Activated T-cell treated with anti-CD3 and anti-CD28 coated beads for 48 hours (primary cell): Measurements from ENCODE around the gene CCDC169.
"Not testable (repeated sequence)": the region's sequence is repeated elsewhere in the genome, so short reads cannot be mapped to it uniquely, and the experiment has no call there.

Source experiments
- DNase-seq: peaks from one replicate; pipeline ENCODE4 v3.0.0-alpha.2; 2020; ENCODE audit warnings: low read depth

CCDC169 gene

GRCh38 chr13:36297366-36298338 lies at the start of gene CCDC169:
Gene CCDC169 (minus strand): TSS chr13:36297814. CDS start chr13:36297719, 95 bp downstream.
- DNase-seq: peak; percentile 52

GRCh38 chr13:36346222-36347083 lies 48.8 kb upstream of the CCDC169 start, which contains the start of gene SPART:
Gene SPART (minus strand): TSS chr13:36346394. CDS start chr13:36335830, 10,564 bp downstream.
- DNase-seq: peak; percentile 78

DNA sequence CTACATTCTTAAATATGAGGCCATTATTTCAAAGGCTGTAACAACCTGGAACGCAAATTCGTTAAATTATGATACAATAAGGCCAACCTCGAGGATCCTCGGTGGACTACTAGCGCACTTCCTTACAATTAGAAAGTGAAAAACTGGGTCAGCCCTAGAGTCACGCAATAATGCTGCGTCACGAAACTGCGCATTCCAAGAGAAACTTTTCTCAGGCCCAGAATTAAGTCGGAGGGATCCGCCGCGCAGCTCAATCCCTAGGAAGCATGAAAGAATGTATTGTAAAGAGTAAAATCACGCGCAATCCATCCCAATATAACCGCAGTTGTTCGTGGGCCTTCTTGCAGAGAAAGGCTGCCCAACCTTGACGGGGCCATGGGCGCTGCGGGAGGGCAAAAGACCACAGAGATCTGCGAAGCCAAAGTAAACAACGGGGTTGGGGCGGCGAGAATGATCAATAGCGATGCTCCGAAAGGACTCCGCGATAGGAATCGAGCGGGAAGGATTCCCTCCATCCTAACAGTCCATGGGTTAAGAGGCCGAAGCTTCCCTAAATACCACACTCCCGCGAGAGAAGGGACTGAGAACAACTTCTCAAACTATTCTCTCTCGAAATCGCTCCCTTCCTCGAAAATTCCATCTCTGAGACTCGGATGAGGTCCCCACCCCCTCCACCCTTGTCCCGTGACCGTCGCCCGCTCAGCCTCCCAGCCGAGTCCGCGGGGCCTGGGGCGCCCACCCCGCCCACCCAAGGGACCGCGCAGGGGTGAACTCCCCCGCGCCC lies 48.0 kb upstream of the CCDC169 start:
- DNase-seq: peak; percentile 15

DNA sequence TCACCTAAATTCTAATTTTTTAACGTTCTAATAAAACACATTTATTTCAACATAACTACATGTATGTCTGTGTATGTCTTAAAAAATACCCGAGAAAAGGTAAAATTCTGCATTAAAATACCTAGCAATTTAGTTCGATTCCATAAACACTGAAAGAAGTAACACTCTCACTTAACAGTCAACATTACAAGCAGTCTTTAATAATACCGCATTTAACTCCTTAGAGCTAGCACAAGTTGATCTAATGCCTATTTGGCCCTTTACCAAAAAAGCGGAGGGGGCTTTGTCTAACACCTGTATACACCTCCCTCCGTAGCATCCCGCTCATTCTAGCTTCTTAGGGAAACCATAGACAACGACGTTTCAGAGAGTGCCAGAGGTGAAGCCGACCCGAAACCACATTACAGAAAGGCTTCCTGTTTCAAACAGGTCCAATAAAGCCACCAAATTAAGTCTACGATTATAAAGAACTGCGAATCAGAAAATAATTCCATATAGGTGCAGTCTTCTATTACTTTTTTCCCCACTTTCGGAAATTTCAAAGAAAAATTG lies 47.3 kb upstream of the CCDC169 start:
- no peak for DNase-seq

GRCh38 chr13:36344173-36344572 lies 46.6 kb upstream of the CCDC169 start:
- no peak for DNase-seq

DNA sequence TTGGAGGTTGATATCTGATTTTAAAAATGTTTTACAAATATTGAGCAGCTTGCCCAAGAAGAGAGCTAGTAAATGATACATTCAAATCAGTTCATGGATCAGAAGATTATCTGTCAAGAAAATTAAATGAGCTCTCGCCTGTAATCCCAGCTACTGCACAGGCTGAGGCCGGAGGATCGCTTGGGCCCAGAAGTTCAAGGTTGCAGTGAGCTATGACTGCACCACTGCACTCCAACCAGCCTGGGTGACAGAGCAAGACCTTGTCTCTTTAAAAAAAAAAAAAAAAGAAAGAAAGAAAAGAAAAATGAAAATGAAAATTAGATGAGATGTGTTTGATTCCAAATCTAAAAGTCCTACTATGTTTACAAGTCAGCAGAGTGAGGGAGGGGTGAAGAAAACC lies 46.2 kb upstream of the CCDC169 start:
- no peak for DNase-seq

DNA sequence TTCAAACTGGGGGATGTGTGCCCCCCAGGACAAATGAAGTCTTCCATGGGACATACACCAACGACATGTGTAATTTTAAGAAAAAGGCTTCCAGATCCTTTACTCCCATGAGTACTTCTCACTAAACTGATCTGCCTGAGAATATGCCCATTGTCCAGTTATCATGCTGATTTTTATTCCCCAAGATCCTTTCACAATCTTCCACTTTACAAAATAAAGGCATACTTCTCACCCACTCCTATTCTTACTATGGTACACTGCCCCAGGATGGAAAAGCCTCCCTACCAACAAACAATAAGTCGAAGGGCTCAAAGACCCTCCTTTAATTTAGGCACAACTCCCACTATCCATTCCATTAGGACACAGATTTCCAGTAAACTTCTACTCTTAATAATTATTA lies 45.1 kb upstream of the CCDC169 start:
- no peak for DNase-seq

DNA sequence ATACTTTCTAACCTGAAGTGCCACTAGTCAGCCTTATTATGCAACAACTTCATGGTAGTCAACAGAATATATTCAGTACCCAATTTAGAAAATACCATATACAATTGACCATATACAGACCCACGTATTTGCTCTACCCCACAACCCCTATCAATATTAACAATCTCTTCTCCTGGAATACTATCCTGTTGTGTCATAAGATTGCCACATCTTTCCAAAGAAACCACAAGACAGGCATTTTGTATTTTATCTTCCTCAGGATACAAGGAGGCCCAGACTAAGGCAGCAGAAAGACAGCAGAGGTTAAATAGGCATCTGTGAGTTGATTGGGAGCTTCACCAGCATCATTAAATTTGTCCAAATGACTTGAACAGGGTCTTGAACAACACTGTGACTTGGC lies 44.1 kb upstream of the CCDC169 start:
- no peak for DNase-seq

DNA sequence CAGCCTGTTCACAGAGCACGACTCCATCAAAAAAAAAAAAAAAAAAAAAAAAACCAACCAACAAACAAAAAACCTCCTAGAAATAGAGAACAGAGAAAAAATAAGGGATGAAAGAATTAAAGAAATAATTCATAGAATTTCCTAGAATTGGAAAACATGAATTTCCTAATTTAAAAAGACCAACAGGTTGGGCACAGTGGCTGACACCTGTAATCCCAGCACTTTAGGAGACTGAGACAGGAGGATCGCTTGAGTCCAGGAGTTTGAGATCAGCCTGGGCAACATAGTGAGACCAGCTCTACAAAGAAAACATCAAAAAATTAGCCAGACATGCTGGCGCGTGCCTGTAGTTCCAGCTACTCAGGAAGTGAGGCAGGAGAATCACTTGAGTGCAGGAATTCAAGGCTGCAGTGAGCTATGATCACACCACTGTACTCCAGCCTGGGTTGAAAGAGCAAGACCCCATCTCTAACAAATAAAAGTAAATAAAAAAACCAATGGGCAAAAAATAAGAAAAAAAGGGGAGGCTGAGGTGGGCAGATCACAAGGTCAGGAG lies 42.1 kb upstream of the CCDC169 start:
- no peak for DNase-seq

DNA sequence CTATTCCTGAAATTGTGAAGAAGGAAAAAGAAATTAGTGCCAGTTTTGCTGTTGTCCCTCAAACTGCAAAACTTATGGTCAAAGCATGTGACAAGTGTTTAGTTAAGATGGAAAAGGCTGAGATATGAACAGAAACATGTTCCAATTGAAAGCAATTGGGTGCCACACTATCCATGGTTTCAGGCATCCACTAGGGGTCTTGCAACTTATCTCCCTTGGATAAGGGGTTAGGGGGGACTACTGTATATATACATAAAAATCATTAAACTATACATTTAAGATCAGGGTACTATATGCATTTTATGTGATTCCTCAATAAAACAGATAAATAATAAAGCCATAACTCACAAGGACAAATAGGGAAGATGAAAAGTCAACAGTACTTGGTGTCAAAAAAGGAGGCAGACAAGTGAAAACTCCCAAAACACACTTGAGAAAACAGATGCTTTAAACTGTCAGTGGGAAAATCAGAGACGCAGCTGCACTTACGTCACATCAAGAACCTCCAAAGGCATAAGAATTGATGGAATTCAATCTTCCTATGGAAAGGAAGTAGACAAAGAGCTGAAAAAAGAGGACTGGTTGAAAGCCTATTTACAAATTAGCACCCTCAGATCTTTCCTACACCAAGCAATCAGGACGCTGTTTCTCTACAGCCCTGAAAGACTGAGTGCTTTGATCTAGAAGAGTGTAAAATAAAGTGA lies 40.5 kb upstream of the CCDC169 start:
- DNase-seq: no peak

DNA sequence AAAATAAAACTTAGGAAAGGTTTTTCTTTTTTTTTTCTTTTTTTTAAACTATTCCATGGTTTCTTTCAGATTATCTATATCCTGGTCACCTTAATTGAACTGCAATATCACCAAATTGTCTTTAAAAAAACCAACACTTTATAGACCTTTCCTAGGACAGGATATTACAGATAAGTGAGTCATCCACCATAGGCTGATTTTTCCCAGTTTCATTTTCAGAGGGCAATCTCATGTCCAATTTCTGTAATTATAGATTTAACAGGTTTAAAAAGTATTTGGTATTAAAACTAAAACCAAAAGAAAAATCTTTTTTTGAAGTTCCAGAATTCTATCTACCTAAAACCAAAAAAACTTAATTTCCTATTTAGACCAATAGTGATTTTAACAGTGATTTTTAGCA lies 35.4 kb upstream of the CCDC169 start:
- DNase-seq: no peak

DNA sequence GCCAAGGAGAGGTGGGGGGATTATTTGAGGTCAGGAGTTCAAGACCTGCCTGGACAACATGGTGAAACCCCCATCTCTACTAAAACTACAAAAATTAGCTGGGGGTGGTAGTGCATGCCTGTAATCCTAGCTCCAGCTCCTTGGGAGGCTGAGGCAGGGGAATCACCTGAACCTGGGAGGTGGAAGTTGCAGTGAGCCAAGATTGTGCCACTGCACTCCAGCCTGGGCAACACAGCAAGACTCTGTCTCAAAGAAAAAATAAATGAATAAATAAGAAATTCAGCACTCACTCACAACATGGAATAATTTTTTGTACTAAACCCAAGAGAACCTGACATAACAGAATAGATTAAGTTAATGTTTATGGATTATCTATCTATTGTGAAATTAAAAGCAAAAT lies 34.6 kb upstream of the CCDC169 start:
- DNase-seq: not testable (repeated sequence)

- no peak for DNase-seq
Measured at GRCh38 chr13:36331280-36331679, 33.7 kb upstream of the CCDC169 start.

DNA sequence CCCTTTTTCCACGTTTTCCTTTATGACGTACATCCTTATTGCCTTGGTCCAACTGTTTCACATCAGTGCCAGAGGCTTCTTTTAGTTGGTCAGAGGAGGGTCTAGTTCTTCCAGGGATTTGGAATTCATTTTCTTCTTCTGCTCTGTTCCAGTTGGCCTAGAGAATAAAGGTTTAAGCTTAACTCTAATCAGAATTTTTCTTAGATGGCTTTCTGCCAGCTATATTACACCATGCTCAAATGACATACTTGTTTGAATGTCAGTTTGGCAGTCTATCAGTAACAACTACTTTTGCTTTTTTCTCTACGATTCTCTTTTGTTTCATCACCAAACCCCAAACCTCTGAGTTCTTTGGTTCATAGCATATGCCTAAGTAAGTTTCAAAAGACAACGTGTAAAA lies 31.7 kb upstream of the CCDC169 start:
- DNase-seq: no peak

DNA sequence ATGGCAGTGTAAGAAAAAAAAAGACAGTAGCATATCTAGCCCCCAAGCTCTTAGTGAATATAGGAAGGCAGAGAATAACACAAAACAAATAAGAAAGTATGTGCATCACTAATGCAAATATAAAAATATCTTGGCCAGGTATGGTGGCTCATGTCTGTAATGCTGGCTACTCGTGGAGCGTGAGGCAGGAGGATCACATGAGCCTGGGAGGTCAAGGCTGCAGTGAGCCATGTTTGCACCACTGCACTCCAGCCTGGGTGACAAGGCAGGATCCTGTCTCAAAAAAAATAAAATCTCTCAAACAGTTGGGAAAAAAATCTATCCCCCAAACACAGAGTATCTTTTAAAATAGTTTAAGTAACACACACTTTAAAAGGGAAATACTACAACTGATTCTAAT lies 31.2 kb upstream of the CCDC169 start:
- DNase-seq: no peak

- DNase-seq: no peak
Measured at GRCh38 chr13:36325912-36326311, 28.3 kb upstream of the CCDC169 start.

- DNase-seq: not testable (repeated sequence)
Measured at GRCh38 chr13:36324881-36325280, 27.3 kb upstream of the CCDC169 start.

DNA sequence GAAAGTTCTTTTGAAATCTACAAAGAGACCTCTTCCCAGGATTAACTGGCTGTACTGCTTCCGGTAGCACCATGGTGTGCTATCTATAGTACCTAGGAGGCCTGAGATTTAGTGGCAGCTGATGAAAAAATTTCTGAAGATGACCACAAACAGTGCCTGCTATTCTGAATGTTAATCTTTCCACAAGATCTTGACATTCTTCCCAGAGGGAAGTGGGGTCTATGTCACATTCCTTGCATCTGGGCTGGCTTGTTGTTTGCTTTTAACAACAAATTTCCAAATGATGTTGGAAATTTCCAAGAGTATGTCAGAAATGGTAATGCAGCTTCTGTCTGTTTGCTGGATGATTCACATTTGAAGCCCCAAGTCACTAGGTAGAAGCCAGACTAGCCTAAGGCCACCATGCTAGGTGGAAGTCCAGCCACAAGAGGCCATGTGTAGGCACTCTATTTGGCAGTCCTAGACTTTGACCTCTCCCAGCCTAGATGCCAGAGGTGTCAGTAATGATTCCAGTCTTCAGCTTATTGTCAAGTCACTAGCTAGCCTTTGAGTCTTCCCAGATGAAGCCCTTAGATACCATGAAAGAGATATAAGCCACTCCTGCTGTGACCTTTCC lies 26.4 kb upstream of the CCDC169 start:
- DNase-seq: no peak

GRCh38 chr13:36323408-36323807 lies 25.8 kb upstream of the CCDC169 start:
- DNase-seq: no peak

- DNase-seq: not testable (repeated sequence)
Measured at GRCh38 chr13:36319793-36320192, 22.2 kb upstream of the CCDC169 start.
